ENCODE measurements around the gene GP1BB.
"Not testable (repeated sequence)": the region's sequence is repeated elsewhere in the genome, so short reads cannot be mapped to it uniquely, and the experiment has no call there.

The GP1BB gene

GRCh38 chr22:19693981-19694670, 29.2 kb upstream of the GP1BB start:
- DNase-seq (ENCODE audit: low read depth), result no peak

- no peak for DNase-seq (ENCODE audit: low read depth)
These were observed 28.6 kb upstream of the GP1BB start for GRCh38 chr22:19694696-19695095.

DNA sequence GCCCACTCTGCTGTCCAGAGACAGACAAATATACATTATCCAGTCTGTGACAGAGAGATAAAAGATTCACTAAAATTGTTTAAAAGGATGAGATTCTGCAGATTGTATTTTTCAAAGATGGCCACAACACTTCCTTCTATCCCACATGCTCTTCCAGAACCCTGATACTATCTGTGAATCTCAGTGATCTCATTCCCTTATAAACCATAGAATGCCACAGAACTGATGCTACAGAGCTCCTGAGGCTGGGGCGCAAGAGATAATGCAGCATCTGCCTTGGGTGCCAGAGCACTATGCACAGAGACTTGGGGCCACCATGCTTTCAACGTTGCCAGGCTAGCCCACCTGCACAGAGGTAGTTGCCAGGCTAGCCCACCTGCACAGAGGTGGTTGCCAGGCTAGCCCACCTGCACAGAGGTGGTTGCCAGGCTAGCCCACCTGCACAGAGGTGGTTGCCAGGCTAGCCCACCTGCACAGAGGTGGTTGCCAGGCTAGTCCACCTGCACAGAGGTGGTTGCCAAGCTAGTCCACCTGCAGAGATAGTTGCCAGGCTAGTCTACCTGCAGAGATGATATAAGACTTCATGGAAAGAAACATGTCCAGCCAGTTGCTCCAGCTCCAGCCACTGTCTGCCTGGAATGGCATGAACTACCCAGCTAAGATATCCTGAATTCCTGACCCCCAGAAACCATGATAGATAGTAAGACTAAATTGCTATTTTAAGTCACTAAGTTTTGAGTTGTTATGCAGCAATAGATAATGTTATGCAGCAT, 26.6 kb upstream of the GP1BB start:
- no peak for DNase-seq (ENCODE audit: low read depth)

DNA sequence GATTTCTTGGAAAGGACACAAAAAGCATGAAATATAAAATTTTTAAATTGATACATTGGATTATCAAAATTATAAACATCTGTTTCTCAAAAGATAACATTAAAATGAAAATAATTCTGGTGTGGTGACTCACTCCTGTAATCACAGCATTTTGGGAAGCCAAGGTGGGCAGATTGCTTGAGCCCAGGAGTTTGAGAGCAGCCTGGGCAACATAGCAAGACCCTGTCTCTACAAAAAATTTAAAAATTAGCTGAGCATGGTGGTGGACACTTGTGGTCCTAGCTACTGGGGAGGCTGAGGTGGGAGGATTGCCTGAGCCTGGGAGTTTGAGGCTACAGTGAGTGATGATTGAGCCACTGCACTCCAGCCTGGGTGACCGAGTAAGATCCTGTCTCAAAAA, 25.5 kb upstream of the GP1BB start:
- DNase-seq (ENCODE audit: low read depth), result not testable (repeated sequence)

GRCh38 chr22:19700790-19701419, 22.4 kb upstream of the GP1BB start:
- no peak for DNase-seq (ENCODE audit: low read depth)

- DNase-seq (ENCODE audit: low read depth), result no peak
These were observed 21.8 kb upstream of the GP1BB start for GRCh38 chr22:19701420-19702145.

DNA sequence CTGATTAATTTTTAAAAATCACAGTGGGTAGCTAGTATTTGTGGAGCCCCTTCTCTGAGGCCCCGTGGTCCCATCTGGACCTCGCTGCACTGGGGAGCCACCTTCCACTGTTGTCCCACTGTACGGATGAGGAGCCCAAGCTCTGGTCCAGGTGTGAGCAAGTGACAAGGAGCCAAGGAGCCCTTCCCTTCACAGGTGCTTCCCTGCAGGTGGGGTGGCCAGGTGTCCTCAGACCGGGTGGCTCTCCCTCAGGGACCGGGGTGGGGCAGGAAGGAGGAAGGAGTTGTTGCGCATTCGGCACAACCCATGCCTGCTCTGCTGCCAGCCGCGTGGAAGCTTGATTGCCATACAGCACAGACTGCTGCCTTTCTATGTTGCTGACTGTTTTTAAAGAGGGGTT, 19.5 kb upstream of the GP1BB start:
- no peak for DNase-seq (ENCODE audit: low read depth)

DNA sequence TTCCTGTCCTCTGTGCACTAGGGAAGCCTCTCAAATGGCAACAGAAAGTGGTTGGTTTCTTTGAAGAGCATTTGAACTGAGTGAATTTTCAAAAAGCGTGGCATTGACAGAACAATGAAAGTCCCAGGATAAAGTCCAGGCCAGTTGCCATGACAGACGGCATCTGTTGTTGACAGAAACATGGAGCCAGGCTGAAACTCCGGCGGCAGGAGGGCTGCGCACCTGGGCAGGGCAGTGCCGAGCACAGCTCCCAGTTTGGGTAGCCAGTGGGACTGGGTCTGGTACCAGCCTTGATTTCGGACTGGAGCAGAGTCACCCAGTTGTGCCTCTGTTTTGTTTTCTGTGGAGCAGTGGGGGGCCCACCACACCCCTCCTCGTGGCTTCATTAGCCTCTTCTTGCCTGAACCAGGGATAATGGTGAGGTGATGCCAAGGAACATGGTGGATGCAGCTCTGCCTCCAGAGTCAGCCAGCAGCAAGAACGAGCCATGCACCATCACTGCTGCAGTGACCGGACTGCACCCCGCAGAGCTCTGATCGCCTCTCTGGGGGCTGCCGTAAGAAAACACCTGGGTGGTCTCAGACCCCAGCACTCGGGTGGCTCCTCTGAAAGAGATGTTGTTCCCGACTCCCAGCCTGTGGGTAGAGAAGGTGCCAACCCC, 18.9 kb upstream of the GP1BB start:
- no peak for DNase-seq (ENCODE audit: low read depth)

DNA sequence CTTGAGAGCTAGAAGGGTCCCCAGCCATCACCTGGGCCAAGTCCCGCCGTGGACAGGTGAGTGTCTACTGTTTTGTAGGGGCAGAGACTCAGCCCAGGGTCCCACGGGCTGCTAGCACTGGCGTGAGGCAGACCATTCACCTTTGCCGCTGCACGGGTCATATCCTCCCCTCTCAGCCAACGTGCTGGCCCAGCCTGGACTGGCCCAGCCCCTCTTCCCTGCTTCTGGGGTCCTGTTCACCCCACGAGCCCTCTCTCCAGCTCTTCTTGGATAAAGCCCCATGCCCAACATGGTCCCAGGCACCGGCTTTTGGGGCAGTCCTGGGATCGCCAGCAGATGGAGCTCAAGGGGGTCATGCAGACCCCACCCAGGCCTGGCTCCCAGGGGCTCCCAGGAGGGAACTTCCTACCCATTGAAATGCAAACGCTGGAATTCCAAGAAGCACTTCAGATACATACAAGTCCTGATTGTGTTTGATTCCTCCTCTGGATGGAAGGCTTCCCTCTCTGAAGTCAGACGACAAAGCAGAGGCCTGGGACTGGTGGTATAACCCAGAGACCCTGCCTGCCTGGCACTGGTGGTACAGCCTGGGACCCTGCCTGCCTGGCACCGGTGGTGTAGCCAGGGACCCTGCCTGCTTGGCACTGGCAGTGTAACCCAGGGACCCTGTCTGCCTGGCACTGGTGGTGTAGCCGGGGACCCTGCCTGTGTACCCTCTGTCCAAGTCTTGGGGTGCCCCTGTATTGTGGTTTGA, 18.0 kb upstream of the GP1BB start:
- DNase-seq (ENCODE audit: low read depth), result no peak

DNA sequence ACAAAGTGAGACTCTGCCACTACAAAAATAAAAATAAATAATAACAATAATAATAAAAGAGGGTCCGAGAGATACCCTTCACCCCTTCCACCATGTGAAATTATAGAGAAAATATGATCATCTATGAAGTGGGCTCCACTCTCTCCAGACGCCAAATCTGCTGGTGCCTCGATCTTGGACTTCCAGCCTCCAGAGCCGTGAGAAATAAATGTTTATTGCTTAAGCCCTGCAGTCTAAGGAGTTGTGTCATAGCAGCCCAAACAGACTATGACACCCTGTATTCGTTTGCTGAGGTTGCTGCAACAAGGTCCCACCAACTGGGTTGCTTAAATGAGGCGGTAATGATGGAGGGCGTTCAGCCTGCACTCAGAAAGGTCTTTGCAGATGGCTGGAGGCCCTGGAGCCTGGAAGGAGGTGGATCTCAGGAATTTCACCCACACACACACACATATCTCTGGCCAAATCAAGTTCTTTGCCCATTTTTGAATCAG, 16.6 kb upstream of the GP1BB start:
- DNase-seq (ENCODE audit: low read depth), result no peak

GRCh38 chr22:19707347-19708290, 15.7 kb upstream of the GP1BB start:
- DNase-seq (ENCODE audit: low read depth), result no peak

GRCh38 chr22:19708321-19709011, 14.9 kb upstream of the GP1BB start:
- DNase-seq (ENCODE audit: low read depth), result no peak

DNA sequence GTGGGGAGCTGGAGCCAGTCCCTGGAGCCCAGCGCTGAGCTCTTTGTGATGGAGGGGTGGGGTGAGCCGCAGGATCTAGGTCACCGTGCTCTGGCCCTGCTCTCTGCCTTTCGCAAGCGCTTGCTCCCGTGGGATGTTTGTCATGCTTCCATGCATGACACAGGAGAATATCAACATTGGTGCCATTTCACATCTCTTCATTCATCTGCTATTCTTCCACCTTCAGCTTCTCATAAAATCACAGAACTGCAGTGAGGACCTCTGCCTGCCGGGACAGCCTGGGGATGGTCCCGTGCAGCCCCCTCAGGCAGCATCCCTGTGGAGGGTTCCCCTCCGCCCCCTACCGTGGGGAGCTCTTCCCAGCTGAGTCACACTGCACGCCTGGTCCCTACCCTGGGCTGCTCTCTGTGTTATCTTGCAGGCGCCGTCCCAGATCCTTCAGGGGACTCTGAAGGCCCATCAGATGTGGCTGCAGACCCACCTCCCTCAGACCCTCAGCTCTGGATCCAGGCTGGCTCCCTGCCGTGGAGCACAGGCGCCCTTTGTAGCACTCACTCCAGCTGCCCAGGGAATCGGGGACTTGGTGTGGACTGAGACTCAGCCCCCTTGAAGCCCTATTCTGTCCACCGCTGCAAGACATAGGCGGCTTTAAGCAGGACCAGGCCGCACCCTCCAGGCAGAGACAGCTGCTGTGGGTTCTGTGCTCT, 14.1 kb upstream of the GP1BB start:
- no peak for DNase-seq (ENCODE audit: low read depth)

DNA sequence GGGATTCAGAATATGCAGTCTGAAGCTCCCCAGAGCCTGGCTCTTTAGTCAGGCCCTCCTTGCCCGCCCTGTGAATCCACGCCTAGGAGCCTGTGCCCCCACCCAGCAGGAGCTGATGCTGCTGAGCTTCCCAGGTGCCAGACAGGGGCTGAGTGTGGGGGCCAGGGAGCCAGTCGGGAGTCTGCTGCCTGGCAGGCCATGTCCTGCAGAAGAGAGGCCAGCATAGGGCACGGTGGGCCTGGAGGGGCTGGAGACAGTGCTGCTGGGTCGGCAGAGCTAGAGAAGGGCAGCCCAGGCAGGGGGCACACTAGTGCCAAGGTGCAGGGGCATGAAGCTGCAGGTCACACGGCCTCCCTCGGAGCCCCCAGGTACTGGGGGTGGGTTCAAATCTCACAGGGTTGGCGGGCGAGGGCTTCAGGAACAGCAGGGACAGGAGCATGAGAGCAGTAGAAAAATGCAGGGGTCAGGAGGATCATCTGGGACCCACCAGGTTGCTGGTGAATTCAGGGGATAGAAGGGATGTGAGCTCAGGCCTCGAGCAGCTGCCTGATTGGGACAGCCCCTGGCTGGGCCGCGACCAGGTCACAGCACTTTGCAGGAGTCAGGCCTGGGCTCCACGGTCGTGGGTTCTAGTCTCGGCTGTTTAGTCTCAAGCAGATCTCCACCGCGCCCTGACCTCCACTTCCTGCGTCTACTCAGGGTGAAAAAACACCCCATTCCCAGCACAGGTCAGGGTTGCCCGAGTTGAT, 13.1 kb upstream of the GP1BB start:
- no peak for DNase-seq (ENCODE audit: low read depth)

DNA sequence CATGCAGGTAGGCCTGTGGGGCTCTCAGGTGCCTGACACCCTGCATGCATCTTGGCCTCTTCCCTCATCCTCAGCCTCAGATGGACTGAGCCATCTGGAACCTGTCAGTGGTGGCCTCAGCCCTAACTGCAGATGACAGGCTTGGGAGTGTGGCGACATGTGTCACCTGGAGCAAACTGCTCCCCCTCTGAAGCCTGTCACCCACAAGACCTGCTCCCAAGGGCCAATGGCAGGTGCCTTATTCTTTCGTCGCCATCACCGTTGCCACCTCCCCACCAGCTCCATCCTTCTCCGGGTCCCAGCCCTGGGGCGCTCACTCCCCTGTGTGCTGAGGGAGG, 12.6 kb upstream of the GP1BB start:
- DNase-seq (ENCODE audit: low read depth), result no peak

- DNase-seq (ENCODE audit: low read depth), result no peak
These were observed 10.1 kb upstream of the GP1BB start for GRCh38 chr22:19713245-19713644.

DNA sequence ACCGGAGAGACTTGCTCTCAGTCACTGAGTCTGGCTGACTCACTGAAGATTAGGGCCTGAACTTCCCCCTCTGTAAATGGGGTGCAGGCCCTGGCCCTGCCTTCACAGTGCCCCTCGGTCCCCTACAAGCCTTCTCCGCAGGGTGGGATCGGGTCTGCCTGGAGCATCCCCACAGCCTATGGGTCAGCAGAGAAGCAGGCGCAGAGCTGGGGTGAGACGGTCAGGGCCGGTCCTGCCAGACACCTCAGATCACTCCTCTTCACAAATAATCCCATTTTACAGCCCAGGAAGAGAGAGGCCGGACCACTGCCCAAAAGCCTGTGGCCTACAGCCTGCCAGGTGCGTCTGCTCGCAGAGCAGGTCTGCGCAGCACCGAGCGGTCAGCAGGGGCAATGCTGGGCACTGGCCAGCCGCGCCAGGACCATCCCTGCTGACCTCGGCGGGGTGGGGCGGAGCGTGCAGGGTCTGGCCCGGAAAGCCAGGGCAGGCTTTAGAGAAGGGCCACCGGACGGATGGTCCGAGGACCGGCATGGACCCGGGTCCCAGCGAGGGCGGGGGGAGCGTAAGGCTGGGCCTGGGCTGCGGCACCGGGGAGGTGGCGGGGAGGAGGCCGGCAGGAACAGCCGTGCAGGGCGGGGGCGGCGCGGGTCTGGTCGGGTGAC, 9.6 kb upstream of the GP1BB start:
- no peak for DNase-seq (ENCODE audit: low read depth)
